ENCODE data around the gene SOD2.
"Not testable (repeated sequence)": the region's sequence is repeated elsewhere in the genome, so short reads cannot be mapped to it uniquely, and the experiment has no call there.

Gene SOD2

DNA sequence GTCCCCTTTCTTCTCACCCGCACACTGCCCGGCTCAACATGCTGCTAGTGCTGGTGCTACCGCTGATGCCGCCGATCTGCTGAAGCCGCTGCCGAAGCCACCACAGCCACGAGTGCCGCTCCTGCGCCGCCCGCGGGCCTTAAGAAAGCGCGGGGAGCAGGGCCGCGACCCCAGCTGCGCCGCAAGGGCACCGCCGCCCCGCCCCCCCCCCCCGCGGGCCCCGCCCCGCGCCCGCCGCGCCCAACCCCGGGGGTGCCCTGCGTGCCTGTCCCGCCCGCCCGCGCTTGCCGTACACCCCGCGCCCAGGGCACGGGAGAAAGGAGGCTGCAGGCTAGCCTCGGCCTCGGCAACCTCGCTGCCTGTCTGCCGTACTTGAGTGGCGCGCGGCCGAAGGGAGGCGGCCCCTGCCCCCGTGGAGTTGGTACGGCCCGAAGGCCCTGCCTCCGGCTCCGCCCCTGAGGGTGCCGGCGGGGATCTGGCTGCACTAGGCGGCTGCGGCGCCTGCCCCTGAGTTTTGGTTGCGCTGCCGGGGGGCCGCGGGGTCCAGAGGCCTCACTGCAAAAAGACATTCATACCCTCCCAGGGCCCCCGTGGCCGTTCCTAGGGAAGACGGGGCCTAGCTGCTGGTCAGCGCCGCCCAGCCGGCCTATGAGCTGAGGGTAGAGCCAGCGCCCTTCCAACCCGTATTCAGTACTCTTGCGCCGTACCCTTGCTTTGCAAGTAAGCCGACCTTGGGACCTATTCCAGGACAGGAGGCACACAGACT is at the start of gene SOD2:
SOD2 (minus strand) TSS at position 114 of the 766 bp plus-strand sequence; CDS start at position 40, 74 bp downstream.
- DNase-seq (ENCODE audit: low read depth in 2 of 2), result peak; percentile 65 to 76

DNA sequence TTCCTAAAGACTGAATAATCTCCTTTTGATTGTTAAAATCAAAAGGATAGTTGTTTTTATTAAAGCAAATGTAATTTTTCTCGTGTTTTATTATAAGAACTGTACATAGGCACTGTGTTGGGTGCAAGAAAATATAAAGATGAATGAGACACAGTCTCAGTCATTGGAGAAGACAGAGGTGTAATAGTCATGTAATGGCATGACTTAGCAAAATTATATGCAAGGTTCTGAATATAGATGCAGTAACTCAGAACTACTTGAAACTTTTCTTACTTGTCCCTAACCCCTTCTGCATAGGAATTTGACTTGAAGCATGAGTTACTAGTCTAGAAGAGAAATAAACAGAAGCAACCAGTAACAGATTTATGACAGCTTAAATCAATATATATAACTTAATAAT is 49.1 kb upstream of the SOD2 start:
- DNase-seq (ENCODE audit: low read depth in 2 of 2), result no peak

DNA sequence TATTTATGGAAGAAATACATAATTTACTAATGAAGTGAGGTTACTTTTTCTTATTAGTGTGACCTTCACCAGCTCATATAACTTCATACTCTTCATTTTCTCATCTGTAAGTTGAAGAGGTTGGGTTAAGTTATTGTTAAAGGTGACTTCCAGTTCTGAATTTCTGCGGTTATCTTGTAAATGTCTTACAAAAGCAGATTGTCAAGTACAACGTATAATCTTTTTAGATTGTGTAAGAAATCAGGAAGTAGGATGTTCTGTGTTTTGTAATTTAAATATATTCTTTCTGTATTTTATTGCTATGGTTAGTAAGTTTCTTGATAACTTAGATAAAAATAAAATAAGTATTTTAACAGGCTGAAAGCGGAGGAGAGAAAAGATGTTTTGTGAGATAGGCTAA is 46.3 kb upstream of the SOD2 start:
- DNase-seq (ENCODE audit: low read depth in 2 of 2), result no peak

DNA sequence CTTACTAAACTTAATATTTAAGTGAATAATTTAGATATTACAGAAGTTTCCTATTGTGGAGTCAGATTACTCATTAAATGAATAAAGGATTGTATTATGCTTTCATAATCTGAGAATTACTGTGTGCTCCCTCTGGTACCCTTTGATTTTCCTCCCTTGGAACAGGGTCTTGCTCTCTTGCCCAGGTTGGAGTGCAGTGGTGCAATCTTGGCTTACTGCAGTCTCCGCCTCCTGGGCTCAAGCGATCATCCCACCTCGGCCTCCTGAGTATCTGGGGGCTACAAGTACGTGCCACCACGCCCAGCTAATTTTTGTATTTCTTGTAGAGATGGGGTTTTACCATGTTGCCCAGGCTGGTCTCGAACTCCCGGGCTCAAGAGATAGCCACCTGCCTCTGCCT is 43.9 kb upstream of the SOD2 start:
- no peak for DNase-seq (ENCODE audit: low read depth in 2 of 2)

GRCh38 chr6:159733395-159733794 is 40.4 kb upstream of the SOD2 start:
- DNase-seq (ENCODE audit: low read depth in 2 of 2), result not testable (repeated sequence)

DNA sequence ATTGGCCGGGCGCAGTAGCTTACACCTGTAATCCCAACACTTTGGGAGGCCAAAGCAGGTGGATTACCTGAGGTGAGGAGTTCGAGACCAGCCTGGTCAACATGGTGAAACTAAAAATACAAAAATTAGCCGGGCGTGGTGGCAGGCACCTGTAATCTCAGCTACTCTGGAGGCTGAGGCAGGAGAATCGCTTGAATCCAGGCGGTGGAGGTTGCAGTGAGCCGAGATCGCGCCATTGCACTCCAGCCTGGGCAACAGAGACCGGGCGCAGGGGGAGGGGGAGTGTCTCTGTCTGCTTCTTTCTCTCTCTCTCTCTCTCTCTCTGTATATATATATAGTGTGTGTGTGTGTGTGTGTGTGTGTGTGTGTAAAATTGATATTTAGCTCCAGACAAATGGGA is 39.5 kb upstream of the SOD2 start:
- DNase-seq (ENCODE audit: low read depth in 2 of 2), result not testable (repeated sequence)

DNA sequence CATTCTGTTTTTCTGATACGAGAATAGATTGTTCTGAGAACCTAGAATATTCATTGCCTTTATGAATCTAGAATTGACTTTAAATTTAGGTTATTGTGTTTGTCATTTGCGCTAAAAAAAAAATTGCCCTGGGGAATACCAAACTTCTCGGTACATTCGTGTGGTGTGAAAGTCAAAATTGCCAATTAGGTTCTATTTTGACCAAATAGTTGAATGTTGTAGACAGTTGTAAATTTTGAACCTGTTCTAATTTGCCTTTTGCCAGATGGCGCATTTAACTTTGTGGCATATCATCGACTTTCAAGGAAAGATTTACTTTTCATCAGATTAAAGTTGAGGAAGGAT is 37.3 kb upstream of the SOD2 start:
- DNase-seq (ENCODE audit: low read depth in 2 of 2), result no peak

- no peak for DNase-seq (ENCODE audit: low read depth in 2 of 2)
Measured at GRCh38 chr6:159729598-159730331, 36.7 kb upstream of the SOD2 start.

DNA sequence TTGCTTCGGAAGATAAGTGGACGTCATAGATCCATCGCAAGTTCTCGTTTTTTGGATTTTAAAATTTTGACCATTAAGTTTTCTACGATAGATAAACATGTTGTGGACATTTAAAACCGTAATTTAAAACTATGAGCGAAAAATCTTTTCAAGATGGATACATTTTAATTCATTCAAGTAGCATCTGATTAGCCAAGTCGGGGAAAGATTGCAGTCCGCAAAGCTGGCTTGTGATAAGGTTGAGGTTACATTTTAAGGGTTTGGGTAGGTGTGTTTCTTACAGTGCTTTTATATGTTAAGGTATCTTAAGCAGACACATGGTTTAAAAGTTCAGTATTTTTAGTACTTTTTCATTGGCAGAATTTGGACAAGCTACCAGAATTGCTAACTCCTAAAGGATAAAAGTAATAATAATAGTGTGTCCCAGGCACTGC is 35.5 kb upstream of the SOD2 start:
- DNase-seq (ENCODE audit: low read depth in 2 of 2), result no peak

DNA sequence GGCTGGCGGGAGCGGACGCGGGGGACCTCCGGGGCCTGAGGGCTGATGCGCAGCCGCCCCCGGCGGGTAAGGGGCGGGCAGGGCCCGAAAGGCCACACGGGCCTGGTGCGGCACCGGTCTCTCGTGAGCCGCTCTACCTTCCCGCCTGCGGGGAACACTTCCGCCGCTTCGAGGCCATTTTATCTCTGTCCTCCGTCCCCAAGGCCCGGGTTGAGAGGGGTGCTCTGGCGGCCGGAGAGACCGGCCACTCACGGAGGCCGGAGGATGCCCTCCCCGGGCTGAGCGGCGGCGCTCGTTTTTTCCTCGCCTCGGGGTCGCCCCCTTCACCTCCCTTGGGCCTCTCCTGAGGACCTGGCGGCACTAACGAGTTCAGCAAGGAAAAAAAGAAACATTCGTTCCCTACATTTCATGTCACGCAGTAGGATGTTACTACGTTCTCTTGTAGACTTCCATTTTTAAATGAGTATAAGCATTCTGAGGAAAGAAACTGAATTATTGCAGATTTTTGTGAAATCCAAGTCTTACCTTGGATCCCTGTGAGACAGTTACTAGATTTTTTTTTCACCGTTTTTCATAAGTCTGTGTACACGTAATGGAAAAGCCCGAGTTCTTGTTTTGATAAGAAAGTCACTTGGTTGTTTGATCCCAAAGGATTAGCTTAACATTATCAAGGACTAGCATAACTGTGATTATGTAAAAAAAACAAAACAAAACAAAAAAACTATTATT is 34.8 kb upstream of the SOD2 start:
- DNase-seq (ENCODE audit: low read depth in 2 of 2), result peak in 1 of 2 experiments; percentile 31

GRCh38 chr6:159726918-159727716 is 34.1 kb upstream of the SOD2 start, which contains the start of gene WTAP:
Gene WTAP (plus strand): TSS chr6:159727506. CDS start chr6:159736266, 8,760 bp downstream.
- peak; percentile 94 to 96 for DNase-seq (ENCODE audit: low read depth in 2 of 2)

GRCh38 chr6:159726255-159726917 is 33.3 kb upstream of the SOD2 start:
- no peak for DNase-seq (ENCODE audit: low read depth in 2 of 2)

DNA sequence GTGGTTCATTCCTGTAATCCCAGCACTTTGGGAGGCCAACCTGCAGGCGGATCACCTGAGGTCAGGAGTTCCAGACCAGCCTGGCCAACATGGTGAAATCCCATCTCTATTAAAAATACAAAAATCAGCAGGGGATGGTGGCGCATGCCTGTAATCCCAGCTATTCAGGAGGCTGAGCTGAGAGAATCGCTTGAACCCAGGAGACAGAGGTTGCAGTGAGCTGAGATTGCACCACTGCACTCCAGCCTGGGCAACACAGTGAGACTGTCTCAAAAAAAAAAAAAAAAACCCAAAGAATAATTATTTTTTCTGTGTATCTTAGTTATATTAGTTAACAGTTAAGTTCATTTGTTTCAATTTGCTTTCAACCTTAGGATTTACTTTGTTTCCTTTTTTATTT is 32.2 kb upstream of the SOD2 start:
- DNase-seq (ENCODE audit: low read depth in 2 of 2), result not testable (repeated sequence)

- DNase-seq (ENCODE audit: low read depth in 2 of 2), result no peak
Measured at GRCh38 chr6:159724778-159725177, 31.7 kb upstream of the SOD2 start.

- DNase-seq (ENCODE audit: low read depth in 2 of 2), result no peak
Measured at GRCh38 chr6:159723259-159723658, 30.2 kb upstream of the SOD2 start.

DNA sequence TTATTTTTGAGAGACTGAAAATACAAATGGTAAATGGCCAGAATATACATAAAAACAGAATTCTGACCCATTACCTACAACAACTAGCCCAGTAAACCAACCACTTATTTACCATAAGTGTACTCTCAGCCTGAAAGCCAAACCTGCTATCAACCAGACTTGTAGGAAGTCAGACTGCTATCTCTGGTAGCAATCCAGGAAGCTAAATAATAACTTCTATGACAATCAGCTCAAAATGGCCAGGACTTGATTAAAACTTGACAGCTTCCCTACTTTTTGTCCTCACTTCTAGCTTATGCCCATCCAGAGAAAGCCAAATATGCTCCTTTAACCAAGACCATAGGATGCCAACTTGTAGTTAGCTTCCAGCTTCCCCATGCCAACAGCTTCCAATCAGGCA is 29.6 kb upstream of the SOD2 start:
- no peak for DNase-seq (ENCODE audit: low read depth in 2 of 2)

DNA sequence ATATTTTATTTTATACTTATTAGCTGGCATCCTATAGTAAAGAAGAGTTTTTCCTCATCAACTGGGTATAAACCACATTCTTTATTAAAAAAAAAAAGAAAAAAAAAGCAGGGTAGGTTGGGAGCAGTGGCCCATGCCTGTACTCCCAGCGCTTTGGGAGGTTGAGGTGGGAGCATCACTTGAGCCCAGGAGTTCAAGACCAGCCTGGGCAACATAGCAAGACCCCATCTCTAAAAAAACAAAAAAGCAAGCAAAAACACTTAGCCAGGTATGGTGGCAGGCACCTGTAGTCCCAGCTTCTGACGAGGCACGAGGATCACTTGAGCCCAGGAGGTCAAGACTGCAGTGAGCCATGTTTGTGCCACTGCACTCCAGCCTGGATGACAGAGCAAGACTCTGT is 28.9 kb upstream of the SOD2 start:
- not testable (repeated sequence) for DNase-seq (ENCODE audit: low read depth in 2 of 2)

DNA sequence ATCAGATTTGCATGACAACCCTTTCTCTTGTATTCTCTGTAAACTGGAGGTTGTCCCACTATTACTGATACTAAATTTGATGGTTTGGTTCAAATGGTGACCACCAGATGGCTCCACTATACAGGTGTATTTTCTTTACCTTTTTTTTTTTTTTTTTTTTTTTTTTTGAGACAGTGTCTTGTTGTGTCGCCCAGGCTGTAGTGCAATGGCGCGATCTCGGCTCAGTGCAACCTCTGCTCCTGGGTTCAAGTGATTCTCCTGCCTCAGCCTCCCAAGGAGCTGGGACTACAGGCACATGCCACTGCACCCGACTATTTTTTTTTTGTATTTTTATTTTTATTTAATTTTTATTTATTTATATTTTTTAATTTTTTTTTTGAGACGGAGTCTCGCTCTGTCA is 27.7 kb upstream of the SOD2 start:
- no peak for DNase-seq (ENCODE audit: low read depth in 2 of 2)

DNA sequence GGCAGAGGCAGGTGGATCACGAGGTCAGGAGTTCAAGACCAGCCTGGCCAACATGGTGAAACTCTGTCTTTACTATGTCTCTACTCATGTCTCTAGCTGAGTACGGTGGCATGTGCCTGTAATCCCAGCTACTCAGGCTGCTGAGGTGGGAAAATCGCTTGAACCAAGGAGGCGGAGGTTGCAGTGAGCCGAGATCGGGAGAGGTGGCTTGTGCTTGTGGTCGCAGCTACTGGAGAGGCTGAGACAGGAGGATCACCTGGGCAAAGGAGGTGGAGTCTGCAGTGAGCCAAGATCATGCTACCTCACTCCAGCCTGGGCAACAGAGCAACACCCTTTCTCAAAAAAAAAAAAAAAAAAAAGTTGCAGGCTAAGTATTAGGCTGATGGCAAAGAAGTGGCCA is 26.2 kb upstream of the SOD2 start:
- no peak for DNase-seq (ENCODE audit: low read depth in 2 of 2)

DNA sequence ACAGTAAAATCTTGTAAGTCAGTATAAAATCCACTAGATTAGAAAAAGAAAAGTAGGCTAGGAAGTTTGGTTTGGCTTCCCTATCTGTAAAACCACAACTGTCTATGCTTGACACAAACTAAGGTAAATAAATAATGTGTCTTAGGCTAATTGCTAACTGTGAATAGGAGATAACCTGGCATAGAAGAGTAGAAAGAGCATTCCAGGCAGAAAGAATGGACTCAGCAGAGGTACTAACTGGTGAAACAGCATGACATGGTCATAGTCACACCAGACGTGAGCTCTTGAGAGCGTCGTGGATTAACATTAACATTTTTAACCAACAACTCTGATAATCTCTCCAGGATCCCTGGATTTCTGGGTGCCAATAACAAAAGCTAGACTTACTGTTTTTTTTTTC is 25.6 kb upstream of the SOD2 start:
- no peak for DNase-seq (ENCODE audit: low read depth in 2 of 2)
